Astrocyte of the hippocampus (primary cell): ENCODE measurements around the gene NFIB.

Source experiments
- DNase-seq: peaks from one replicate; pipeline ENCODE4 v3.0.0; 2011; ENCODE audit warnings: low read depth, low spot score

Gene NFIB

DNA sequence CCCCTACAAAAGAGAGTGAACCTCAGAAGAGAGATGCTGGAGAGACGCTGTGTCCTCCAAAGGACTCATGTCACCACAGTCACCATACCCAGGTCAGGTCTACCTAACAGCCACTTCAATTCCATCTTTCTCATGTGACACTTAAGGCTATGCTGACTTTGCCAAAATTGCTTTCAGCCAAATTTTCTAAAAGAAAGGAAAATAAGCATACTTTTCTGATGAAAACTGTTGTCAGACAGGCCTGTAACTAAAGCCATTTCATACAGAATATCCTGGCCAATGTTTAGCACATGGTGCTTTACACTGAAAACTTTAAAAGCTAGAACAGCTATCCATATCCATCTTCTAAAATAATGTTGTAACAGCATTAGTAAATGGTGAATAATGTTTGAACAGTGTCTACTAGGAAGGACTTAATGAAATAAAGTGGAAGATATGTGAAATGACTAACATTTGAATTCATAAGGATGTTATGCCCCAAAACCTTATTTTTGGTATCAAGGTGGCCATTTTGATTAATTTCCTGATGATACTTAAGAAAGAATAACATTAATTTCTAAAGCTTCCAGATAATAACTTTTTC lies 97.2 kb downstream of the NFIB start:
- no peak for DNase-seq

- DNase-seq, result no peak
These were observed 98.3 kb downstream of the NFIB start for GRCh38 chr9:14215614-14216013.

- no peak for DNase-seq
These were observed 99.2 kb downstream of the NFIB start for GRCh38 chr9:14214693-14215092.

- DNase-seq, result no peak
These were observed 99.8 kb downstream of the NFIB start for GRCh38 chr9:14214065-14214684.

- DNase-seq, result no peak
These were observed 100.4 kb downstream of the NFIB start for GRCh38 chr9:14213504-14213903.

GRCh38 chr9:14212697-14213420 lies 101.1 kb downstream of the NFIB start:
- DNase-seq, result no peak

DNA sequence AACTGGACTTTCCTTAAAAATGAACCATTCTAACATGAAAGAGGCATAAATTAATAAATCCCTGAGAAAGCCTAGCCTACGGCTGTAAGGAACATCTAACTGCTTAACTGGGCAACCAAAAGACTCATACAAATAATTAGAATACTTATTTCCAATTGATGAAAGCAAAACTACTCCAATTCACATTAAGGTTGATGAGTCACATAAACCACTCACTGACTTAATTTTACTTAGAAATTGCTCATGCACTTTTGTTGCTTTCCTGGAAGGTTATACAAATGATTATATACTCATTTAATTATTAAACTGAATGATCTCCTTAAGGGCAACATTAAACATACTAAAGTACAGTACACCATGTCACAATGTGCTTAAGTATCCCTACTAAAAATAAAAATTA lies 101.9 kb downstream of the NFIB start:
- DNase-seq, result peak; percentile 55

- DNase-seq, result no peak
These were observed 102.4 kb downstream of the NFIB start for GRCh38 chr9:14211564-14211963.

GRCh38 chr9:14210428-14210827 lies 103.5 kb downstream of the NFIB start:
- DNase-seq, result no peak

DNA sequence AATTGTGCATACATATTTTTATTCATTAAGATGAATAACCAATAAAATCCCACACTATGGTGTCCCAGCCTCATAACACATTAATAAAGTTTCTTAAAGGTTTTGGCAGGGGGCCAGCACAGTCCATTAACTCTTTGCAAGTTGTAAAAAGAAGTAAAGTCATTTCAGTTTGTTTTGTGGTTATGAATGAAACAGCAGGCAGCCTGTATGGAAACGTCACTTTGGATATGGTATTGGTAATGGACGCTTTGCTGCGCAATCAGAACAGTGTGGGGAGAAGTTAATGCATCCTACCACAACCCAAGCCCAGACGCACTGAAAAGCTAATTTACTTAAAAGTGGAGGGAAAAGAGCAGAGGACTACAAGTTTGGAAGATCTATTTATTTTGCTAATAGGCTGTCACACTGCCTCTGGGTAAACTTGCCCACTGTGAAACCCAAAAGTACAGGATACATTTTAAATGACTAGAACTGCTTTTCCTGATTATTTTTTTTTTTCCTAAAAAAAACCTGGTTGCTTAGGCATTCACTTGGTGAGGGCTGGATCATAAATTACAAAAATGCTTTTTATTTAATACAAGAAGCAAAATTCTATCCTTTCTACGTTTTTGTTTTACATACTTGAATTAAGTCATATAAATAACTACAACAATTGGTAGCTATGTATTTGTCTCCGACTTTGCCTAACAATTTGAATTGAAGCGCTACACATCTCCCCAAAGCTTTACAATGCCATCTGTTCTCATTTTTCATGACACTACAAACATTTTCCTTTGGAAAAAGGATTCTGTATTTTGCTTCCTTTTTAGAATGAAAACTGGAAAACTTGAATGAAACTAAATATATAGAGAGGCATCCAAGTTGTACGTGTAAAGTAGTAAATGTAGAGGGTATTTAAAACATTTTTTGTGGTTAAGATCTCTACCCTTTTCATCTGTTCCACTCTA lies 104.3 kb downstream of the NFIB start:
- DNase-seq, result peak; percentile 31

DNA sequence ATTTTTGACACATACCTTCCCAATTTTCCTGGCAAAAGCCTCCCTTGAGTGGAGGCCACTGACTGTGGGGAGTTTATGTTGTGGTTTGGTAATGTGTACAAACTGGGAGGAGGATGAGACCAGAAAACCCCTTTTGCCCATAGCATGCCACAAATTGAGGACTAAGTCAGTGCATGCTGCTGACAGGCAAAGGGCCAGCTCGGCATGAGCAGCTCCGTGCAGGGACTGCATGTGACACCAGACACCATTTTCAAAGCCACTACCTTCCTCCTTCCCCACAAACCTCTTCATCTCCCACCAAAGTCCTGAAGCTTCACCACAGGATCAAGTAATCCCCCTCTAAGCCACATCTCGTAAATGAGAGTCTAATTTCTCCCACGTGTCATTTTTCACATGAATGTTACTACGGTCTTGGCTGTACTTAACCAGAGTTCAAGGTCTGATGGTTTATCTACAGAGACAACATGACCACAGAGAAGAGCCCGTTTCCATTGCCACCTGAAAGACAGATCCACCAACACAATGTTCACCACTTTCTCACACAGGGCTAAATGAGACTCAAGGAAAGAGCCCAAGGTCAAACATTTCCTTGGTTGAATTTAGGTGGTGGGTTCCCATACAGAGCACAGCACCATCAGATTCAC lies 106.5 kb downstream of the NFIB start:
- no peak for DNase-seq

DNA sequence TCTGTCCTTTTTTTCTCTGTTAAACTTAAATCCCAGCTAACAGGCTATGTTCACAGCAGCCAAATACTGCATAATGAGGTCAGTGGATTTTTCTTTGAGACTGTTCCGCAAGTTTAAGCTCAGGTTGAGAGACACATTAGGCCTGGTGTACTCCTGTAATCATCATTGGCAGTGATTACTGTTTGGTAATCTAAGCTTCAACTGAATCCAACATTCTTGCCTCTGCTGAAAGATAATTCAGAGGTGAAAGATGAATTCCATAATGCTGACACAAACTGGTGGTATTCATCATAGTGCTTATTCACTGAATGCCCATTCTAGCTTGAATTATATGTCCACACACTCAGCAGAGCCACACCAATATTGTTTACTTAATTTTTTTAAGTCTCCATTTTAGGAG lies 108.5 kb downstream of the NFIB start:
- peak; percentile 71 for DNase-seq

DNA sequence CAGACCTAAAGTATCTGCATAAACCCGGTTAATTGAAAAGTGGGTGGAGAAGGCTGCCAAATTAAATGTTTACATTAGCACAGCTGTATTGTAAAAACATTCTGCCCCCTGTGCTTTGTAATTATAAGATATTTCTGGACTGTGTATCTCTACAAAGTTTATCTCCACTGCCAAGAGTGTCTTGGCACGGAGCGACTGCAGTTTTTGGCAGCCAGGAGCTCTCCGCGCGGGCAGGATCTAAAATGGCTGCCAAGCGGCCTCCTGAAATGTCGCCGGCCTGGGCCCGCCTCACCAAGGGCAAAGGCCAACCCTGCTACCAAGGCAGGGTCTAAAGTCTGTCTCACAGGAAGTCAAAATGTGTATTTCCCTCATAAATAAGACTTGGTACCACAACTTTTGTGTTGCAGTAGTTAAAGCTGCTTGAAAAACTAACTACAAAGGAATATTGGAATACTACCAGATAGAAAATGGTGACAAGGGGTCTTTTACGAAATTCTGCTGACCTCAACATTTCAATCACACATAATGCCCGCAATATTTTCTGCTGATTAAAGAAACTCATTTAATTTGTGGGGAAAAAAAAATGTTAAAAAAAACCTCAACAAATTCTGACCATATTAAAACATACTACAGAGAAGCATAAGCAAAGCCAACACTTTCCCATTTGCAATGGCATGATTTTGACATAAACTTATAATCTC lies 110.4 kb downstream of the NFIB start:
- peak; percentile 79 for DNase-seq

GRCh38 chr9:14198841-14199455 lies 115.0 kb downstream of the NFIB start:
- DNase-seq, result peak; percentile 84

- DNase-seq, result no peak
These were observed 115.7 kb downstream of the NFIB start for GRCh38 chr9:14198047-14198840.

GRCh38 chr9:14197325-14197858 lies 116.5 kb downstream of the NFIB start:
- DNase-seq, result no peak

DNA sequence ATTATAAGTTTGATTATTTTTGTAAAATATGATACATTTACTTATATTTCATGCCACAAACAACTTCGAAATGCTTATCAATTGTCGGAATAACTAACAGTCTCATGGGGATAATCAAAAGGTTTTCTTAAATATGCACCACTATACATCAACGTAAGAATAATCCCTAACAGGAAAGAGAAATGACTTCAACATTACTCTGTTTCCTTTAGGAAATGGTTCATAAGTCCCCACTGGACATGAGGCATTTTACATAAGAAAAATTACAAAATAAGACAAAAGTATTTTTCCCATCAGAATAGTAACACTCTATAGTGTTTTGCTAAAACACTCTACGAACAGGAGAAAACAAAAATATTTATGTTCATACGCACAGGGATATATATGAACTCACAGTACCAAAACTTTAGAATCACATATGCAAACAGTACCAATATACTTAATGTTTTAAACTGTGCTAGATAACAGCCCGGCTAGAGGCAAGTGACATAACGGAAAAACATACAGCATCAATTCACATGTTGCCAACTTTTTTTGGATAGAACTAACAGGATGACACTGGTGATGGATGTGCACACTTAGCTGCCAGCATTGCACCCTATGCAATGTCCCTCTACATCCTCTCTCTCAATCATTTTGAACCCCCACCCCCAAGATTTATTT lies 120.5 kb downstream of the NFIB start:
- no peak for DNase-seq

- DNase-seq, result no peak
These were observed 121.4 kb downstream of the NFIB start for GRCh38 chr9:14192556-14192955.

DNA sequence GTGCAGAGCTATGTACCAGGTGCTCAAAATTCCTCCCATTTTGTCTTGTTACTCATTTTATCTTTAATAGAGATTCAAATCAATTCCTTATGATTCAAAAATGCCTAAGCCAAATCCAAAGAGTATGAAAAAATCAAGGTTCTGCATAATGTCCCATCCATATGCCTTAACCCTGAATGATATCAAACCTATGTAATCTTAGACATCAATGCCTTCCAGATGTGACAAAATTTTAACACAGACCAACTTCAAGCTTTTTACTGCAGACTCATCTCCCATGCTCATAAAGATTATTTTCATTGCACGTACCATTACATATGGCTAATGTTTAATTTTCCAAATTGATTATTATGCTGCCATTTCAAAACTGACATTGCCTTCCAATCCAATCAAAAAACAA lies 122.4 kb downstream of the NFIB start:
- DNase-seq, result no peak
